MM.1S (cell line): ENCODE data around the gene FGF12.

ENCODE experiments used
- CTCF ChIP-seq: fragments of 300-600 bp; sonication (generic); IDR thresholded peaks from 2 replicates; pipeline ENCODE4 v1.5.1; 2016; ENCODE audit warnings: antibody characterized with exemption, low read length, mixed read lengths
- EZH2 ChIP-seq: fragments of 300-600 bp; sonication (generic); optimal IDR thresholded peaks from 2 replicates; pipeline ENCODE3; 2017; ENCODE audit warnings: low read depth, mild to moderate bottlenecking, antibody characterized with exemption, low read length, mixed read lengths

- TF ChIP-seq CTCF (no peak), EZH2 (no peak)
These were observed 221.6 kb downstream of the FGF12 start for GRCh38 chr3:192505731-192506130.
